HG03196 (cell line): ENCODE data around the gene RNF25.

Experiments
- ATAC-seq: cut with Tn5 transposase; IDR thresholded peaks from one replicate; pipeline ENCODE4 v1.9.1; 2021; ENCODE audit not compliant: unreplicated experiment

Gene RNF25

GRCh38 chr2:218680061-218680460, 8.3 kb upstream of the RNF25 start:
- ATAC-seq = no peak

- no peak for ATAC-seq
Observed at GRCh38 chr2:218679119-218679518, 7.3 kb upstream of the RNF25 start.

DNA sequence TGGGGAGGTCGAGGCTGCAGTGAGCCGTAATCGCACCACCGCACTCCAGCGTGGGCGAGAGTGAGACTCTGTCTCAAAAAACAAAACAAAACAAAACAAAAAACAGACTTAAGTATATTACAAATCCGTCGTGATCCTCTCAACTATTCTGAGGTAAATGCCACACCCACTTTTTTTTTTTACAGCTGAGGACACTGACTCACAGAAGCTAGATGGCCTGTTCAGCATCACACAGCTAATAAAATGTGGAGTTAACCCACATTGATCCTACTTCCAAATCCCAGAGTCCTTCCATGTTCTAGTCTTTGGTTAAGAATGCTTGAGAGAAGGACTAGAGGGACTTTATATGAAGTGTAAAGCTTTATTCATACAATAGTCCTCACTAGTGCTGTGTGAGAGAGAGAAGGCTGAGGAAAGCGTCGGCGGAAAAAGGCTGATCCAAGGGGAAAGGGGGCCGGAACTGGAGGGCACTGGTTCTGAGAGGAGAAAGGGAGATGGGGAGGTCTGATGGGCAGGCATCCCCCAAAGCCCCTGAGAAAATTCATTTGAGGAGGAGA, 627 bp downstream of the RNF25 start:
- ATAC-seq = peak; percentile 1

DNA sequence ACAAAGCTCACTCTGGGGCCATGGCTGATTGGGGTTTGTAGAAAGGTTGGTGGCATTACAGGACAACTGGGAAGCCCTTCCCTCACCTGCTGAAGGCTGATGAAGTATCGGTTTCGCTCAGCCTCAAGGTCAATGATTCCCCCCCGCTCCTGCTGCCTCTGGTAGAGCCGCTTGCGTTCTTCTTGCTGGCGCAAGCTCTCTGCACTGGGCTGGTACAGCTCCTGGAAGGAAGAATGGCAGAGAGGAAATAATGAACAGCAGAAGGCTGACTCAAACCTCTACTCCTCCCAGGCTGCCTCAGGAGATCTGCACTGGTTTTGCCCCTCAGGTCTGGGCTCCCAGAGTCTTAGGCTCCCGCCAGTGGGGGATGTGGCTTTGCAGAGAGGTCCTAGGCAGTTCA, 7.1 kb downstream of the RNF25 start:
- no peak for ATAC-seq

- ATAC-seq = no peak
Observed at GRCh38 chr2:218663901-218664300, 7.9 kb downstream of the RNF25 start.

GRCh38 chr2:218662827-218663226, 9.0 kb downstream of the RNF25 start:
- no peak for ATAC-seq

GRCh38 chr2:218662377-218662776, 9.4 kb downstream of the RNF25 start:
- ATAC-seq = no peak

- no peak for ATAC-seq
Observed at GRCh38 chr2:218659988-218660358, 11.8 kb downstream of the RNF25 start.

- peak; percentile 90 for ATAC-seq
Observed at GRCh38 chr2:218659258-218659987, 12.4 kb downstream of the RNF25 start, which contains the start of the genes BCS1L and ZNF142. TSS of gene BCS1L (plus strand) at chr2:218659683. CDS start at chr2:218660988, 1,305 bp downstream. TSS of gene ZNF142 (minus strand) at chr2:218659623. CDS start at chr2:218656429, 3,194 bp downstream.

GRCh38 chr2:218658671-218659257, 13.0 kb downstream of the RNF25 start:
- ATAC-seq = peak; percentile 32

GRCh38 chr2:218655751-218656150, 16.1 kb downstream of the RNF25 start:
- no peak for ATAC-seq

DNA sequence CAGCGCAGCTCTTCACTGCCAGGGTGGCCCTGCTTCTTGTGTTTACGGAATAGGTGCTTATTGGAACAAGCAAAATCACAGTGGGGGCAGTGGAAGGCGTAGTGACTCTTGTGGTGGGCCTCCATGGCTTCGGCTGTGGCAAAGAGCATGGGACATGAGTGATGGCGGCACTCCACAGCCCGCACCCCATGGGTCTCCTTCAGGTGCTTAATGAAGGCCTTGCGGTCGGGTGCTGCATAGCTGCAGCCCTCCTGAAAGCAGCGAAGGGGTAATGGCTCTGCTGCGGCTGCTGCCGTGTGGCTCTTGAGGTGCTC, 23.1 kb downstream of the RNF25 start:
- no peak for ATAC-seq

- no peak for ATAC-seq
Observed at GRCh38 chr2:218648088-218648786, 23.6 kb downstream of the RNF25 start.

DNA sequence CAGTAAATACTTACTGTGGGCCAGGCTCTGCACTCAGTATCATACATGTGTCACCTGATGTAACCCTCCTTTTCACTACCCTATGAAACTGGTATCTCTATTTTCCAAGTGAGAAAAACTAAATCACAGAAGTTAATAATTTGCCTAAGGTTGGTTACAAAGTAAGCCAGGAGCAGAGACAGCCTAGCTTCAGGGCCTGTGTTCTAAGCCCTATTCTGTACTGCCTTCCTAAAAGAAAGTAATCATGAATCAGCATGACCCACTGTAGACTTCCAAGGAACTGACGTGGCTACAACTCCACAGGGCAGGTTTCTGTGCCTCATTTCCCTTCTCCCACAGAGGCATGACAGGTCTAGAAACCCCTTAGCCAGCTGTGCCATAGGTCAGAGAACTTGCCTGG, 26.7 kb downstream of the RNF25 start:
- ATAC-seq = no peak

DNA sequence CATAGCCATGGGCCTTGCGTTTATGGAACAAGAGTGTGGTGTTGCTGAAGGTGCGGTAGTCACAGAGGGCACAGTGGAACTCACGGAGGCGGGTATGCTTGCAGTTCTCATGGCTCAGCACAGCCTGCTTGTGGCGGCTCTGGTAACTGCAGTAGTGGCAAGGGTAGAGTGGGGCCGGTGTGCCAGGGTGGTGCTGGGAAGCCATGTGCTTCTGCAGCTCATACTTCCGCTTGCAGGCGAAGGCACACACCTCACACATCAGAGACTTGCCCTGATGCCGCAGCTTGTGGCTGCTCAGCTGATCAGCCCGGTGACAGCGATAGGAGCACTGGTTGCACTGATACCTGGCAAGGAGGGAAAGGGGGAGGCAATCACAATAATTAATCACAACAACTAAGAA, 27.1 kb downstream of the RNF25 start:
- no peak for ATAC-seq

DNA sequence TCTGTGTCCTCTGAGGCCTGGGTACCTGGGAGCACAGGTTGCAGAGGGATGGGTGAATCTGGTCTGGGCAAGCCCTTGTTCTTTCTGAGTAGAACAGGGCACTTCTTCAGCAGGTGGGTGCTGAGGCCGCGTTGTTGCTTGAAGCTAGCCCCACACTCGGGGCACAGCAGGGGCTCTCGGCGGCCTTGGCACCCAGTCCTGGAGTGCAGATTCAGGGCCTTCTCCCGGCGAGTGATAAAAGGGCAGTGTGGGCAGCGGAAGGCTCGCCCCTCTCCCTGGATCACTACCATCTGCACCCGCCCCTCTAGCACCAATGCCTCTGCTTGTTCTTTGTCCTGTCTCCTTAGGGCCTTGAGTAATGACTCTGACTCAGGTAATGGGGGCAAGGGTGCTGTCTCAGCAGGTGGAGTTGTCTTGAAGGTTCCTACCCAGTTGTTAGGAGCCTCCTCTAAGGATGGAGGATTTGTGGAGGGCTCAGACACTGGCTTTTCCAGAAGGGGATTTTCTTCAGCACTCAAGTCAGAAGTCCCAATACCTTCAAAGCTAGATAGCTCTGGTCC, 28.0 kb downstream of the RNF25 start:
- no peak for ATAC-seq

DNA sequence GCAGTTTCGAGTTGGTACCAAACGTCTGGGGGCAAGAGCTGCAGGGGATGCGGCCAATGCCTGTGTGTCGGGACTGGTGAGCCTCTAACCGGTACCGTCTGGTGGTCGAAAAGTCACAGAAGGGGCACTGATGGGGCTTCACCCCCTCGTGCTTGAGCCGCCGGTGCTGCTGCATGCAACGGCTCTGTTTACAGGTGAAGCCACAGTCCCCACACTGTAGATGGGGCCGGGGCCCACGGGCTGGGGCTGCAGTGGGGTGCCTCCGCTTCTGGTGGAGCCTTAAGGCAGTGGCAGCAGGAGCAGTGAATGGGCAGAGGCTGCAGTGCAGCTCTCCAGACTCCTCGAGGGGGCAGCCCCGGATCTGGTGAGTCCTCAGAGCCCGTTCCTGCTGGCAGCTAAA, 29.0 kb downstream of the RNF25 start:
- ATAC-seq = no peak

- ATAC-seq = no peak
Observed at GRCh38 chr2:218642121-218642656, 29.6 kb downstream of the RNF25 start.

- no peak for ATAC-seq
Observed at GRCh38 chr2:218638372-218638771, 33.4 kb downstream of the RNF25 start.

DNA sequence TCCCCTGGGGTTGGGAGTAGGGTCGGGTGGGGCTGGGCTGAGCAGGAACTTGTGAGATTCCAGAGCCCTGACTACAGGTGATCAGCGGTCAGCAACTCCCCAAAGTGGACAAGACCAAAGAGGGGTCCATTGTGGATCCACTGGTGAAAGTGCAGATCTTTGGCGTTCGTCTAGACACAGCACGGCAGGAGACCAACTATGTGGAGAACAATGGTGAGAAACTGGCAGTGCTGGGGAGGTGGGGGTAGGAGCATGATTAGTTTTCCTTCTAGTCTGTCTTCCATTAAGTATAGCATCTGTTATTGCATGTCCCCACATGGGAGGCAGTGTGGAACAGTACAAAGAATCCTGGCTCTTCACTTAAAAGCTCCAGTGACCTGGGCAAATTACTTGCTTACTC, 36.1 kb downstream of the RNF25 start:
- ATAC-seq = no peak

- ATAC-seq = no peak
Observed at GRCh38 chr2:218631837-218632236, 40.0 kb downstream of the RNF25 start.
